Stimulated activated CD4-positive, alpha-beta T cell treated with anti-CD3 and anti-CD28 coated beads, TNF-alpha, amount 100 ng/mL, for 24 hours (primary cell): Measurements from ENCODE around the gene ABCB6.
A peak's percentile ranks its signal among the peaks of the same experiment; 100 is the strongest.

Experiments
- DNase-seq, 3 experiments: peaks; one replicate each; pipeline ENCODE4 v3.0.0-alpha.2; 2020; ENCODE audit warnings: low read depth in 3 of 3

The ABCB6 gene

DNA sequence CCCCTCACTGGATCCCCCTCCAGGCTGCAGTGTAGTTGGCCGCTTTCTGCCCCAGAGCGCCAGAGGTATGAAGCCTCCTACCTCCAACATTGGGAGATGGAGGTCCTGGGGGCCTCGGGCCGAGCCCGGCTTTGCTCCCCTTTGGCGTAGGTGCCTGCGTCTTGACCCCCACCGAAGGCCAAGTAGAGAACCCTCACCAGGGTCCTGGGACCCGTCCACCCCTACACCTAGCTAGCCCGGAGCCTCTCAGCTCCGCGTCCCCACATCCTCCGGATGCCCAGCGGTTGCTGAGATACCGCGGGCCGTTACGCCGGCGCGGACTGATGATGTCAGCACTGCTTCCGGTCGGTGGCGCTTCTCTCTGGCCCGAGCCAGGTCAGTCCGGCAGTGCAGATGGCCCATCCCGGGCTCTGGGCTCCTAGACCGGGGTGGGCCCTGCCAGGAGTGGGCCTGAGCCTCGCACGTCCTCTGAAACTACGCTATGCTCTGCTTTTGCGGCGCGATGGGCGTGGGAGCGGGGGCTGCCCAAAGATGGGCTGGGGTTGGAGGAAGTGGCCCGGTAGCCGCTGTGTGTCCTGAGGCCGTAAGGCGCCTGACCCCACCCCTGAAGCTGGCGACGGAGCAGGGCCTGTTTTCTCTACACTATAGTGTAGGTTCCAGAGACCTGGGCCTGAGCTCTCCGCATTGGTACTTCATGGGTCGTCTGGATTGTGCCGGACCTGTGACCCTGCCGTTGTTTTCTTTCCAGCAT lies 26.6 kb upstream of the ABCB6 start, which contains the start of the genes GLB1L and STK16:
Gene GLB1L, minus strand, starts transcription at position 297 of the 751 bp plus-strand sequence. CDS start 1,871 bp downstream, outside the sequence.
Gene STK16, plus strand, starts transcription at position 332 of the 751 bp plus-strand sequence. CDS start 521 bp downstream, outside the sequence.
- peak; percentile 79 to 89 (median 79) for DNase-seq

DNA sequence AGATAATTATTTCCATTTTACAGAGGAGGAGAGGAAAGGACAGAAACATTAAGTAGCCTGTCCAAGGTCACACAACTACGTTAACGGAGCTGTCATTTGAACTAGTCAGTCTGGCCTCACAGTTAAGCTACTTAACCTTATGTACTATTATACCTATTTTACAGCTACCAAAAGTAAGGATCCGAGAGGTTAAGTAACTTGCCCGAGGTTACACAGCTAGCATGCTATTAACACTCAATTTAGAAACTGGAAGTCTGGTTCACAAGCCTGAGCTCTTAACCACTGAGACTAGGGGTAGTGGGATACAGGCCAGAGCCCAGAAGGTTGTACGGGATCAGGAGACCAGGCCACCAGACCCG lies 26.0 kb upstream of the ABCB6 start:
- no peak for DNase-seq

GRCh38 chr2:219243291-219243761 lies 24.6 kb upstream of the ABCB6 start:
- DNase-seq: no peak

GRCh38 chr2:219234331-219234730 lies 15.6 kb upstream of the ABCB6 start:
- no peak for DNase-seq

GRCh38 chr2:219230059-219230540 lies 11.3 kb upstream of the ABCB6 start:
- peak in 1 of 3 experiments; percentile 66 for DNase-seq

DNA sequence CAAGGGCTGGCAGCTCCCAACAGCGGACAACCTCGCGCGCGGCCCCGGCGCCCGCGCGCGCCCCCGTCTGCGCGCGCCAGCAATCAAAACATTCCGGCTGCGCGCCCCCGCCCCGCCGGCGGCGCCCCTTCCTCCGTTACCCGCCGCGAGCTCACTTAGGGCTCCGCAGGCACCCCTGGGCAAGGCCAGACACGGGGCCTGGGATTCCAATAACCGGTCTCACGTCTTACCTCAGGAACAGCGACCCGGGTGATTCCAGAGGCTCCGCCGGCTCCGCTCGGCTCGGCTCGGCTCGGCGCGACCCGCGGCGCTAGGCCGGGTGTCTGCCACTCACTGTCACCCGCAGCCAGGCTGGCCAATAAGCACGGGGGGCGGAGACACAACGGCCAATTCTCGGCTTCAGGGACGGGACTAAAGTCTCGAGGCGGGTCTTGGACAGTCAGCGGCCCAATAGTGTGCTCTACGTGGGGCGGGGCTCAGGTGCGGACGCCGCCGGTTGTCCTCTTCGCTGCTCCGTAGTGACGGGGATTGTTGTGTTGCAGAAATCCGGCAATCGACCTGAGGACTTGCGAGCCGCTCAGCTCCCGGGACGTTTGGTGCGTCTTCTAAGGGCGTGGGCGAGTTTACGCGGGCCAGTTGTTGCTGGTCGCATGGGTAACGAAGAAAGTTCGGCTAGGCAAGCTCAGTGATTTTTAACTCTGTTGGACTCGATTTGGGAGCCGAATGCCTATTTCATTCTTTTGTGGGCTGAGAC lies 10.7 kb upstream of the ABCB6 start, which contains the start of the genes ANKZF1 and ATG9A:
Gene ANKZF1, plus strand, starts transcription at position 502 of the 754 bp plus-strand sequence. CDS start 452 bp downstream, outside the sequence.
Gene ATG9A, minus strand, starts transcription at position 332 of the 754 bp plus-strand sequence. CDS start 1,612 bp downstream, outside the sequence.
- DNase-seq: peak; percentile 97 to 99 (median 97)

GRCh38 chr2:219228911-219229304 lies 10.2 kb upstream of the ABCB6 start:
- DNase-seq: no peak

GRCh38 chr2:219228041-219228910 lies 9.5 kb upstream of the ABCB6 start:
- no peak for DNase-seq

GRCh38 chr2:219225350-219225749 lies 6.6 kb upstream of the ABCB6 start:
- DNase-seq: no peak

DNA sequence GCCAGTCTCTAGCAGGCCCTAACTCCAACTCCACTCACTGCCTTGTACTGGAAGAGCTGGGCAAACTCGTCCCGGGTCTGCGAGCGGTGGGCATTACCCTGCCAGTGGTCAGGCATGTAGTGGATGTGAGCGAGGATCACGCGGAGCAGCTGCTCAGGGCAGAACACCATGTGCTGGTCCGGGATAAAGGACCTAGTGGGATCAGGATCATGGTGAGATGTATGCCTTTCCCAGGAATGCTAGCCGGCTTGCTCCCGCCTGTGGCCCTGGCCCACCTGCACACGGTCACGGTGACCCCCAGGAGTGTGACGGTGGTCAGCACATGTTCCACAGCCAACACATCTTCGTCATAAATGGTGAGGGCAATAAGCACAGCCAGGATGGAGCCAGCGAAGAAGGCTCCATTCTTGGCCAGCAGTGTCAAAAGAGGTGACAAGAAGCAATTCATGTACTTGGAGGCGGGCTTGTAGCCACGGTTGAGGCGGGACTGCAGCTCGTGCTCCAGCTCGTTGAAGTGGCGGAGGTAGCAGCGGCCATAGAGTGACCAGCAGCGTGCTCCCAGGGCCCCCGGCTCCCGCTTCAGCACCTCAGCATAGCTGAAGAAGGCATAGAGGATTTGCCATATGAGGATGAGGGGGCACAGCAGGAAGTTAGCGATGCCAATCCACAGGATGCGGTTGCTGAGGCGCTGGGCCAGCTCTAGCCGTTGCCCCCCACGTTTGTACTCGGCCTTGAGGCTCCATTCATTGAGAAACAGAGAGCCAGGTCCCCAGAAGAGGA lies 5.3 kb upstream of the ABCB6 start:
- no peak for DNase-seq

GRCh38 chr2:219221957-219222518 lies 3.3 kb upstream of the ABCB6 start:
- no peak for DNase-seq

DNA sequence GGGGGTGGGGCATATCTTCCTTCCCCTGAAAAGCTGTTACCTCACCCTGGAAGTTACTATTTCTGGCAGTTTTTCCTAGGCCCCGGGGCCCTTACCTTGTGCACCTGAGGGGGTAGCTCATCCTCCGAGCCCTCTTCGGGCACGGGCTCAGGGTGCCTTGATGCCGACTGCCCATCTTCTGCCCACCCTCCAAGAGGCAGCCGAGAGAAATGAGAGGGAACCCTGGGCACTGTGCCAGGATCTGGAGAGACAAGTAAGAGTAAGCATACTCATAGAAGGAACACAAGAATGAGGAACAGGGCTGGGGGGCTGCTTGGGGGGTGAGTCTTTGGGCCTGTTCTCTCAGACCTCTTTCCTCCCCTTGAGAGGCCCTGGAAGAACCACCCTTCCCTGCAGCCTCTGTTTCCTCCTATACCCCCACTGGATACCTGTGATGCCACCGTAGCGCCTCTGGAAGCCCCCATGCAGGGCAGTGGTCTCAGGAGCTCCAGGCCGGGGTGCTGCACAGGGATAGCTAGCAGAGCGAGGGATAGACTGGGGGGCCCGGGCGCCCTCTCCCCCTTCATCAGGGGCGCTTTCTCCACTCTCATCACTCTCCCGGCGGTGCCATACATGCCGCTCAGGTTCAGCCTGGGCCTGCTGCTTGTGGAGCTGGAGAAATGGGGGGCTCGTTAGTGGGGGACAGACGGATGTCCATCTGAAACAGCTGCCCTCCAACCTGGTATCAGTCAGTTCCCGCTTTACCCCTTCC lies 2.1 kb upstream of the ABCB6 start:
- no peak for DNase-seq

- DNase-seq: no peak
These were observed 1.2 kb upstream of the ABCB6 start for GRCh38 chr2:219219784-219220532.

- DNase-seq: no peak
These were observed 484 bp downstream of the ABCB6 start for GRCh38 chr2:219218217-219218731.

DNA sequence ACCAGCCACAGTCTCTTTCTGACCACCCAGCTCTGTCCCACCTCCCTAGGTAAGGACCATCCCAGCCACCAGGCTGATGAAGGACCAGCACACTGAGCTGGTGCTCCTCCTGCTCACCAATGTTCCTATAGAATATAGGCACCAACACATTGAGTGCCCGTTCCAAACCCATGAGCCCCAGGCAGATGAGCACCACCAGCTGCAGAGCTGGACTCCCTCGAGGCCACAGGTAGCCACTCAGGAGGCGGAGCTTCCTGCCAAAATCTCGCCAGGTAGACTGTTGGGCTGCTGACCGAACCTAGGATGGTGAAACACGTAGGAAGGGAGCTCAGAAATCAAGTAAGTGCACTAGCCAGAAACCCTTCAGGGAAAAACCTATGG lies 2.2 kb downstream of the ABCB6 start:
- no peak for DNase-seq

- DNase-seq: no peak
These were observed 2.8 kb downstream of the ABCB6 start for GRCh38 chr2:219215871-219216534.

DNA sequence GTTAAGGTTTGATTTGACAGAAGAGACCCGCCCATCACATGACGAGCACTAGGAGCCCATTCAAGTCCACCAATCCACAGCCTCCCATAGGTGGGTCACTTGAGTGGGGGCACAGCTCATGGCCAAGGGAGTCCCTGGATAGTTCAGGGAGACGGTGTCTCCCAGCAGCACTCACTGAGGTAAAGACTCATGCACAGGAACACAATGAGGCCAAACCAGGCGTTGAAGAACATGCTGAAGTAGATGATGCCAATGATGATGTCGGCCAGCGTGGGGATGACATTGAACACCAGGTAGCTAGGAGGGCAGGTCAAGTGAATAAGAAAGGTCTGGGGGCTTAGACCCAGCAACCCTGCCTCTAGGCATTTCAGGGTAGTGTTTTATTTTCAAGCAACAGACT lies 4.0 kb downstream of the ABCB6 start:
- DNase-seq: no peak

DNA sequence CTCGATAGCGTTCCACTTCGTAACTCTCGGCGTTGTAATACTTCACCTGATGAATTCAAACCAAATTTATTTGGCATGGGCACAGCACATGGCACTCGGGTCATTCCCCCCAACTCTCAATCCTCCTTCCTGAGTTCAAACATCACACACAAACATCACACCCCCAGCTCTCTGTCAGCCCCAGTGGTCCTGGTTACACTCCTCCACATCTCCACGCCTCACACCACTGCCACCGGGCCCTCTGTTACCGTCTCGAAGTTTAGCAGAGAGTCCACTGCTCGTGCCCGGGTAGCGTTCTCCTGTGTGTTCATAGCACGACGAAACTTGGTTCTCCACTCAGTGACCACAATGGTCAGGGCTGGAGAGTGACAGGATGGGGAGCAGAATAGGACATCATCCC lies 4.6 kb downstream of the ABCB6 start:
- no peak for DNase-seq
